ENCODE results near the gene RPS2.

DNA sequence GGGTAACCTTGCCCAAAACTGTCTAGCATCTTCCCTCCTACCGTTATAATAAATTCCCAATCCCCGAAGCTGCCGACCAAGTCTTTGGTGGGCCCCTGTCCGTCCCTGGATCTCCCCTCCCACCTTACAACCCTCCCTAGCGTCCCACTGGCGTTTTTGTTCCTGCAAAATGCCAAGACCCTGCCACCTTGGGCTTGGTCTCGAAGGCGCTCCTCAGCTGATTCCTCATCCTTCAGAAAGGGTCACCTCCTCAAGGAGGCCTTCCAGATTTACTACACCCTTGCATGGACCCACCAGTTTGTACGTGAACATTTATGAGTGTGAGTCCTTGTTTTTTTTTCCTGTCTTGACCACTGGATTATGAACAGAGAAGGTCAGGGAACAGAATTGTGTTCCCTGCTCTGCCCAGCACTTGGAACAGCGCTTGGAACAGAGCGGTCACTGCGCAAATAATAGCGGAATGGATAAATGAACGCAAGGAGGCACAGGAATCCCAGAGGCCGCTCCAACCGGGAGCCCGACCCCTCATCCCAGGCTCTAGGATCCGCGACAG lies 18.4 kb upstream of the RPS2 start:
- TF ChIP-seq EZH2phosphoT487 (IDR thresholded peaks at IDR 0.05; ENCODE audit: insufficient read depth, low read depth) (no peak), EZH2 (IDR thresholded peaks at IDR 0.05; ENCODE audit: insufficient read depth, poor library complexity, severe bottlenecking) (no peak)

Data from GM23248 (cell line).